GM15510 (cell line): Measurements from ENCODE around the gene CNTNAP1.

Experiments
- POLR2A ChIP-seq: IDR thresholded peaks from 3 replicates; pipeline ENCODE4 v1.6.1; 2011; ENCODE audit warnings: borderline replicate concordance; ENCODE audit not compliant: insufficient read length; ENCODE audit errors: extremely low read depth

The CNTNAP1 gene

DNA sequence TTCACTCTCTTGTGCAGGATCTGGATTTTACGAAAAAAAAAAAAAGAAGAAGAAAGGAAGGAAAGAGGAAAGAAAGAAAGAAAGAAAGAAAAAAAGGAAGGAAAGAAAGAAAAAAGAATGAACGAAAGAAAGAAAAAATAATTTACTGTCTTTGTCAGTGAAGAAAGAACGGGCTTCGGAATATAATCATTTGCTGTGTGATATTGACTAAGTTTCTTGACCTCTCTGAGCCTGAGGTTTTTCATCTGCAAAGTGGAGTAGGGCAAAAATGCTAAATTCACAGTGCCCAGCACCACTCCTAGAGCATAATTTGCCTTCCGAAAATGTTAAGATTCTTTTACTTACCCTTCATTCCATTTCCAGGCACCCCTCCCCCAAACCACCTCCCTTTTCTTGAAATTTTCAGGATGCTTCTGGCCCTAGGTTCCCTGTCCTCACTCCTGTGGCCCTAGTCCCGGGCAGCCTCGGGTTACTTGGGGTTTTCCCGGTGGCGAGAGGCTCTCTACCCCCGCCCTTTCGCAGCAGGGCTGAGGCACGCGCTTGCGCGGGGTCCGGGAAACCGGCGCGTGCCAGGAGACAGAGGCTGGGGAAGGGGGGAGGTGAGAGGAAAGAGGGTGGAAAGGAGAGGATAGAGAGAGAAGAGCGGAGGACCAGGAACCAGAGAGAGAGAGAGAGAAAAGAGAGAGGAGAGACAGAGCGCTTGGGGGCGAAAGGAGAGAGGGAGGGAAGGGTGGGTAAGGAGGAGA, at the start of gene CNTNAP1:
Gene CNTNAP1 (plus strand): TSS at position 556 of the 746 bp plus-strand sequence. CDS start 299 bp downstream, outside the sequence.
- TF ChIP-seq POLR2A, result peak; percentile 32

DNA sequence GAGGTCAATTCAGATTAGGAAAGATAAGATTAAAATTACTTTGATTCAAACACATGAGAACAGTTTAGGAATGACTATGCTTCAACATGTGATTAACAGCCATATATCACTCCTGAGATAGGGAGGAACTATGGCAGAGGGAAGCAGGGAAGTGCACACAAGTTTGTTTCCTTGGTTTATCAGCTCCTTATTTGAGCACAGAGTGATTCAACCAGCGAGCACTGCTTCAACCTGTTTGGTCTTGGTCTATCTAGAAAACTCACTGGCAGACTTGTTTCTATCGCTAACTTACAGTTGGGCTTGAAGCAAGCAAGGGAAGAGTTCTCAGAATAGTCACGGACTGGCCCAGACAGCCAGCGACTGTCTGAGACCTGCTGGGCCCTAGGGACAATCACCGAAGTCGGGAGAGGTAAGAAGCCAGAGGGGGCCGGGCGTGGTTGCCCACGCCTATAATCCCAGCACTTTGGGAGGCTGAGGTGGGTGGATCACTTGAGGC, 49.3 kb upstream of the CNTNAP1 start:
- TF ChIP-seq POLR2A, result no peak

DNA sequence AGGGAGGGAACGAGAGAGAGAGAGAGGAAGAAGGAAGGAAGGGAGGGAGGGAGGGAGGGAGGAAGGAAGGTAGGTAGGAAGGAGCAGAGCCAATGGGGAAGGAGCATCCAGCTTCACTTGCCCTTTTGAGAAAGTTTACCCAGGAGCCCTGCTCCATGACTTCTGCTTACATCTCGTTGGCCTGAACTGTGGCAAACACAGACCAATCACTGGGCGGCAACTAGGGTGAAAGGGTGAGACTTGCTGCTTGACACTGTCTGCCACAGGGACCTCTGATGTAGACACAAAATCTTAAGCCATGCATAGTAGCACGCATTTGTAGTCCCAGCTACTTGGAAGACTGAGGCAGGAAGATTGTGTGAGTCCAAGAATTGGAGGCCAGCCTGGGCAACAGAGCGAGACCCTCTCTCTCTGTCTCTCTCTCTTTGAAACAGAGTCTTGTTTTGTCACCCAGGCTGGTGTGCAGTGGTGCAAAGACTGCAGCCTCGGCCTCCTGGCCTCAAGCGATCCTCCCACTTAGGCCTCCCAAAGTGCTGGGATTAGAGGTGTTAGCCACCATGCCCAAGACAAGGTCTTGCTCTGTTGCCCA, 42.7 kb upstream of the CNTNAP1 start:
- TF ChIP-seq POLR2A, result no peak

DNA sequence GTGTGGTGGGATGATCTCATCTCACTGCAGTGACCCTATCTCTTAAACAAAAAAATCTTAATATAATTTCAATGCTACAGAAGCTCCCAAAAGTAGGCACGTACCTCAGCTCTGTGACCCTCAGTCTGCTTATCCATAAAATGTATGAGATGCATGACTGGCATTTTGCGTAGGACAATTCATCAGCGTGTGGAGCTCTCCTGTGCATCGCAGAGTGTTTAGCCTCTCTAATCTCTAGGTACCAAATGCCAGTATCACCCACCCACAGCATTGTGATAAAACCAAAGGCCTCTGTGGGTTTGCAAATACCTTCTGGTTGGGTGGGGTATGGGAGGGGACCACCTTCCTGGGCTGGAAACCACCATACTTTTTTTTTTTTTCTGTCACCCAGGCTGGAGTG, 42.2 kb upstream of the CNTNAP1 start:
- TF ChIP-seq POLR2A, result no peak

DNA sequence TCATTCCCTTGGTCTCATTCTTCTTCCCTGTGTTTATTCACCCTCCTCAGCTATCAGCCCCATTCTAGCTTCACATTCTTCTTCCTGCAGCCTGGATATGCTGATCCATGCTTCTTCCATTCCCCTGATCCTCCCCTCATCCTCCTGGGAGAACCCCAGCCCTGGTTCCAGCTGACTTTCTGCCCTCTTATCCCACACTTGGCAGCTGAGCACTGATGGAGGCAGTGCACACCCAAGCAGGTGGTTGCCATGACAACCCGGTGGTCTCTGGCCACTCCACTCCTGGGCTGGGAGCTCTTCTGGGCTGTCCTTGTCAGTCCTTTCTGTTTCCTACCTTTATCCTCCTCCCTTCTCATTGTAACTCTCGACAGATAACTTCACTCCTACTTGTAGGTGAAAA, 40.0 kb upstream of the CNTNAP1 start:
- TF ChIP-seq POLR2A, result no peak

DNA sequence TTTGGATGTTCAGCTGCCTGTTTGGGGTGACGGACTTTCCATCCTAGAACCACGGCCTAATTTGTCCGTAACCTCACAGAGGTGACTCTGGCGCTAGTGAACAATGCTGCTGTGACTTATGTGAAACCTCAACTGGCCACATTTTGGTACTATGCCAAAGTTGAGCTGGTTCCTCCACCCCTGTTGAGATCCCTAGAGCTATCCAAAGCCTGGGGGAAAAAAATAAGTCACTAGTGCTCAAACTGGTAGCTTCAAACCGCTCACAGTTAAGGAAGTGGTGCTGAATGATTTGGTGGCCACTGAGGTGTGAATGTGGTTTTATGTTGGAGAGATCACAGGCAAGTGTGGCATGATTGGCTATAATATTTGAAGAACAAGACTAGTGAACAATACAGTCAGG, 34.6 kb upstream of the CNTNAP1 start:
- TF ChIP-seq POLR2A, result no peak

DNA sequence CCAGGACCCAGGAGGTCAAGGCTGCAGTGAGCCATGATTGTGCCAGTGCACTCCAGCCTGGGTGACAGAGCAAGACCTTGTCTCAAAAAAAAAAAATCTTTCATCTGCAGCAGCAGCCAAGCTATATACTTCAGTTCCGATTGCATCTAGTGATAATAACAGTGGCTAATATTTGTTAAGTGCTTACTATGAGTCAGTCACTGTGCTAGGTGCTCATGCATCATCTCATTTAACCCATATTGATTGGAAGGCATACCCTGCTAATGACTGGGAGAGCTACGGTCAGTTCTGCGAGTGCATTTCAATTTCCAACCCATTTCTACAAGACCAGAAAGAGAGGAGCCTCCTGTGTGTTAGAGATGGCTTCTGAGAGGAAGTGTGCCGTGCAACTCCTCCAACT, 30.9 kb upstream of the CNTNAP1 start:
- TF ChIP-seq POLR2A, result no peak

DNA sequence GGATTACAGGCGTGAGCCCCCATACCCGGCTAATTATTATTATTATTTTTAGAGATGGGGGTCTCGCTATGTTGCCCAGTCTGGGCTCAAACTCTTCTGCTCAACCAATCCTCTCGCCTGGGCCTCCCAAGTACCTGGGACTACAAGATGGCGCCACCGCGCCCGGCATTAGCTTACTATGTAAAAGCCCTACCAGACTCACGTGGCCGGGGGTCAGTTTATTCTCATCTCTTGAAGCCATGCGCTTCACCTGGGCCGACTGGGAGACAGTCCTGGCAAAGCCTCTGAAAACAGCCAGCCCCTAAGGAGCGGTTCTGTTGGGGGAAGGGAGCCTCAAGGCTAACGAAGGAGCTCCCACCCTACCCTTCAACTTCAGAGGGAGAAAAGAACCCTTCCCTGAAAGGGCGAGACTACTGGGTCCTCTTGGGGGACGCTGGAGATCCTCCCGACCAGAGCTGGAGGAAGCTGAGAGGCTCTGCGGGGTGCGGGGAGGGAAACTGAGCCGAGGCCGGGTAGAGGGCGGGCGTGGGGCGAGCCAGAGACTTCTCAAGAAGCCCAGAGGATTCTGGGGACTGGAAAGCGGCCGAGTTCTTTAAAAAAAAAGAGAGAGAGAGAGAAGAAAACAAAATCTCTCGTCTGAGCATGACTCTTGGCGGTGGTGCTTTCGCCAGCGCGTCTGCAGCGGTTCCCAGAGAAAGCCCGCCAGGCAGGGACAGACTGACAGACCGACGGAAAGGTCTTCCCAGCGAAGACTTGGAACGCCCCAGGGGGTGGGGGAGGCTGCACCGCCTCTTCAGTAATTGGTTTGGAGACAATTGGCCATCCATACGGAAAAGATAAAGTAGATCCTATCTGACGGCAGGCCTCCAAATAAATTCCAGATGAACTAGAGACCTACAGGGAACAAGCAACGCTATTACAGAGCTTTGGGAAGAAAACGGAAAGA, 28.9 kb upstream of the CNTNAP1 start:
- TF ChIP-seq POLR2A, result no peak

DNA sequence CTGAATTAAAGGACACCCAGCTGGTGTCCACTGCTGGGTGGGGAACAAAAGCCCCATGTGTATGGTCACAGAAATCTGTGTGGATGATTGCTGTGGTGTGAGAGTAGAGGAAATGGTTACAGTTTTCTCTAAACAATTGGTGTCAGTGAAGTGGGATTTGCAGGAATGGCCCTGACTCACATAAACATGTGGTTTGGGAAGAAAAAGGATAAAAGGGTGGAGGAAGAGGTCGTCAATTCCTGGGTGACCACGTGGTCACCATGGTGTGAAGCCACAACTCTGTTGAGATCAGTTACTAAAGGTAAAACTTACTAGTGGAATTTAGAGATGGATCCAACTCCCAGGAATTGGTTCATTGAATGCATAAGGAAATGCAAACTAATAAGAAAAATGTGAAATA, 26.8 kb upstream of the CNTNAP1 start:
- no peak for TF ChIP-seq POLR2A

DNA sequence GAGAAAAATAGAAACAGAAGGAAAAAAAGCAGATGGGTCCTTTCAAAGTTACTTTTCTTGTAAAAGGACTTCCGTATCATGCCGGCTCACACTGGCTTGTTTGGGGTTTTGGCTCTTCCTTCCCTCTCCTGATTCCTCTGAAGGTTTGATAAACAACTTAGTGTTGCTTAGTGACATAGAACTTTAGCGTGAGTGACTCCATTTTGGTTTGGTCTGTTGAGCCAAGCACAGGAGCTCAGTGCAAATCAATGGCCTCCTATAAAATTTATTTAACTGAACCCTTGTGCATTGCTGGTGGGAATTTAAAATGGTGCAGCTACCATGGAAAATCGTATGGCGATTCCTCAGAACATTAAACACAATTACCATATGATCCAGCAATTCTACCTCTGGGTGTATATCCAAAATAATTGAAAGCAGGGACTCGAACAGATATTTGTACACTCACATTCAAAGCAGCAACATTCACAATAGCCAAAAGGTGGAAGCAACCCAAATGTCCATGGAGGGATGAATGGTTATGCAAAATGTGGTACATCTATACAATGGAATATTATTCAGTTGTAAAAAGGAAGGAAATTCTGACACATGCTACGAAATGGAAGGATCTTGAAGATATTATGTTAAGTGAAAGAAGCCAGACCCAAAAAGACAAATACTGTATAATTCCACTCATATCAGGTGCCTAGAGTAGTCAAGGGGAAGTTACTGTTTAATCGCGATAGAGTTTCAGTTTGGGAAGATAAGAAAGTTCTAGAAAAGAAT, 24.3 kb upstream of the CNTNAP1 start:
- no peak for TF ChIP-seq POLR2A

DNA sequence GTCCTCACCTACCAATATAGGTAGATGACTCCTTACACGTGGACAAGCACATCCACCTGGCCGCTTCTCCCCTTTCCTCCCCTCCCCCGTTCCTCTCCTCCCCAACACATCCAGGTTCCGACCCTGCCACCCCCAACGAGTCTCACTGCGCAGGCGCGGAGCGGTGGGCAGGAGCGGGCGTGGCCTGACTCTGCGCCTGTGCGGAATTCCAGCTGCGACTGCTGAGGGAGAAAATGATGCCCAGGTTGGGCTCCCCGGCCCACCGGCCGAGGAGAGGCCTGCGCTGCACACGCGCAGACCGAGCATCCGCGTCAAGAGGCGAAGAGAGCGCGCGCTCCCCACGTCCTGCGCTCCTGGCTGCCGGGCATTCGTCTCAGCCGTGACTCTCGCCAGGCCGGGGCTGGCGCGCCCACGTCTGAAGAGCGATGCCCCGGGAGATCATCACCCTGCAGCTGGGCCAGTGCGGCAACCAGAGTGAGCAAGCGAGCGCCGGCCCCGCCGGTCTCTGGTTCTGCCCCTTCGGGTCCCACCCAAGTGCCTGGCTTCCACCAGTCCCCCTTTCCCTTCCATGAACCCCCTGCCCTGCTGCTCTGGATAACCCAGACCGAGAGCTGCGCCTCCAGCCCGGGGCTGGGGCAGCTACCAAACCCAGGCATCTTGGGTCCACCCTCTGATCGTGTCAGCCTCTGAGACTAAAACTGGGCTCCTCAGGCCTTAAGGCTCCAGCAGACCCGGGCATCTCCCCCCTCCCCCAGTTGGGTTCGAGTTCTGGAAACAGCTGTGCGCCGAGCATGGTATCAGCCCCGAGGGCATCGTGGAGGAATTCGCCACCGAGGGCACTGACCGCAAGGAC, 23.0 kb upstream of the CNTNAP1 start, which contains the start of gene TUBG2:
Gene TUBG2 (plus strand): TSS at position 206 of the 853 bp plus-strand sequence. CDS start 220 bp downstream, at position 426.
- peak; percentile 72 for TF ChIP-seq POLR2A

DNA sequence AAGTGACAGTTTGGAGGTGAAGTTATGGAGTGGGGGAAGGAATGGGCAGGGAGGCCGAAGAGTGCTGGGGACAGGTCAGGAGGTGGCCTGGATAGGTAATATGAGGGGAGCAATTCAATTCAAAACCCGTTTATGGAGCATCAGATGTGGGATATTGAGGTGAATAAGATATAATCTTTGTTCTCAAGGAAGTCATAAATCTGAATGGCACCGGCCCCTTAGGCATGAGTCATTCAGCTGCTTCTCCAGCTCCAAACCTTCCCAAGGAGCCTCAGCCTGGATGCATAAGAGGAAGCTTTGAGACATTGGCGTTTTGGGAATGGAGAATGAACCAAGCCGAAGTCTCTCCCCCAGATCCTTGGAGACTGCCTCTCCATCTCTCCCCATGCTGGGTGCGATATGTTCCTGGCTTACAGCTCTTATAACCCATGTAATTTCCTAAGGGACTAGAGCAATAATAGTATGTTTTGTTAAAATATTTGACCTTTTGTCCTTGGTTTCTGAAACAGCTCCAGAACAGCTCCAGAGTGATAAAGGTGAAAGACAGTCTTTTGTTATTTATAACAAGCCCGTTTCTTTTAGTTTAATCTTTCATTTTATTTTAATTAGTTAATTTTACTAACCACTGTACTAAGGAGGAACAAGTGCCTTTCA, 21.5 kb upstream of the CNTNAP1 start:
- no peak for TF ChIP-seq POLR2A

DNA sequence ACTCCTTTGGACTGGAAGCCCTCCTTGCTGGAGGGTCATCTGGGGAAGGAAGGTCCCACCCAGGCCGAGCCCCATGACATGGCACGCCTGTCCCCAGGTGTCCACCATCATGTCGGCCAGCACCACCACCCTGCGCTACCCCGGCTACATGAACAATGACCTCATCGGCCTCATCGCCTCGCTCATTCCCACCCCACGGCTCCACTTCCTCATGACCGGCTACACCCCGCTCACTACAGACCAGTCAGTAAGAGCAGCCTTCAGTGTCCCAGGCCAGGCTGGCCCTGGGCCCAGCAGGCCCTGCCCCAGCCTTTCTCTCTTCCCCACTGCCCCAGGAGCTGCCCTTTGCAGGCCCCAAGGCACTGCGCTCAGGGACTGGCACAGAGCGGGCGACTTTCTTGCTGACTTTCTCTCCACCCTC, 16.7 kb upstream of the CNTNAP1 start:
- TF ChIP-seq POLR2A, result no peak
